ENCODE measurements around the gene THAP9.
"Not testable (repeated sequence)": the region's sequence is repeated elsewhere in the genome, so short reads cannot be mapped to it uniquely, and the experiment has no call there.

DNA sequence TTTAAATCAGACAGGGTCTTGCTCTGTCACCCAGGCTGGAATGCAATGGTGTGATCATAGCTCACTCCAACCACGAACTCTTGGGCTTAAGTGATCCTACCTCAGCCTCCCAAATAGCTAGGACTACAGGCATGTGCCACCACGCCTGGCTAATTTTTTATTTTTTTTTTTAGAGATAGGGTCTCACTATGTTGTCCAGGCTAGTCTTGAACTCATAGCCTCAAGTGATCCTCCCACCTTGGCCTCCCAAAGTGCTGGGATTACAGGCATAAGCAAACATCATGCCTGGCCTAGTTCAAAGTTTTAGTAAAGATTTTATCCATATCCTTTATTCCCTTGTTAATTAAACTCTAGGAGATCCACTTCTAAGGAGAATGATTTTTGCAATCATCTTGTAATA lies 40.0 kb upstream of the THAP9 start:
- not testable (repeated sequence) for TF ChIP-seq POLR2A (IDR thresholded peaks at IDR 0.05)
- TF ChIP-seq, protein P1, sequence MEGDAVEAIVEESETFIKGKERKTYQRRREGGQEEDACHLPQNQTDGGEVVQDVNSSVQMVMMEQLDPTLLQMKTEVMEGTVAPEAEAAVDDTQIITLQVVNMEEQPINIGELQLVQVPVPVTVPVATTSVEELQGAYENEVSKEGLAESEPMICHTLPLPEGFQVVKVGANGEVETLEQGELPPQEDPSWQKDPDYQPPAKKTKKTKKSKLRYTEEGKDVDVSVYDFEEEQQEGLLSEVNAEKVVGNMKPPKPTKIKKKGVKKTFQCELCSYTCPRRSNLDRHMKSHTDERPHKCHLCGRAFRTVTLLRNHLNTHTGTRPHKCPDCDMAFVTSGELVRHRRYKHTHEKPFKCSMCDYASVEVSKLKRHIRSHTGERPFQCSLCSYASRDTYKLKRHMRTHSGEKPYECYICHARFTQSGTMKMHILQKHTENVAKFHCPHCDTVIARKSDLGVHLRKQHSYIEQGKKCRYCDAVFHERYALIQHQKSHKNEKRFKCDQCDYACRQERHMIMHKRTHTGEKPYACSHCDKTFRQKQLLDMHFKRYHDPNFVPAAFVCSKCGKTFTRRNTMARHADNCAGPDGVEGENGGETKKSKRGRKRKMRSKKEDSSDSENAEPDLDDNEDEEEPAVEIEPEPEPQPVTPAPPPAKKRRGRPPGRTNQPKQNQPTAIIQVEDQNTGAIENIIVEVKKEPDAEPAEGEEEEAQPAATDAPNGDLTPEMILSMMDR (IDR thresholded peaks at IDR 0.05) = not testable (repeated sequence)
